ENCODE measurements around the gene KCNH6. TPM values are rescaled to one million over a fixed set of nuclear protein-coding genes. Genes with fewer than 3 reads are reported as not detected.
A peak's percentile ranks its signal among the peaks of the same experiment; 100 is the strongest.

KCNH6 gene
- polyA plus RNA-seq, 1 experiment: 0.10 TPM

DNA sequence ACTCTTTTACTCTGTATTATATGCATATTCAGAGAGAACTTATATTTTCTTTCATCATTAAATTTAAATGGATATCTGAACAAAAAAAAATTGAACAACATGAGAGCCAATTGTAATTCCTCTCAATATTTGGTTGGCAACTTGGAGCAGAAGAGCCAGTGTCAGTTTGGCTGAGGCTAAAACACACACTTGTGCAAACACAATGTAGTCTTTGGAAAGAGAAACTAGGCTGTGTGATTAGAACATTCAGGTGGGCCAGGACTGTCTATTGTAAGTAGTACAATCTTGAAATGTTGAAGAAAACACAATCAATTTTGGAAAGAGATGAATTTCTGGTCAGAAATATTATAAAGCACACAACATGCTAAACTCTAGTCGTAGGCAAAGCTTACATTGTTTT, 44.1 kb downstream of the KCNH6 start:
- Histone ChIP-seq H3K4me3 (ENCODE audit: low read depth, low read length) (no peak overlapping the region), H3K27me3 (ENCODE audit: control insufficient read depth, insufficient read depth, low read length) (no peaks in the 10 kb centered on the region), H3K36me3 (ENCODE audit: control insufficient read depth, insufficient read depth, low read length) (no peaks in the 10 kb centered on the region; the same call in 1 of the 2 replicates)
- CTCF ChIA-PET: no interaction called here
- POLR2A ChIA-PET: no interaction called here
- TF ChIP-seq, protein P1, sequence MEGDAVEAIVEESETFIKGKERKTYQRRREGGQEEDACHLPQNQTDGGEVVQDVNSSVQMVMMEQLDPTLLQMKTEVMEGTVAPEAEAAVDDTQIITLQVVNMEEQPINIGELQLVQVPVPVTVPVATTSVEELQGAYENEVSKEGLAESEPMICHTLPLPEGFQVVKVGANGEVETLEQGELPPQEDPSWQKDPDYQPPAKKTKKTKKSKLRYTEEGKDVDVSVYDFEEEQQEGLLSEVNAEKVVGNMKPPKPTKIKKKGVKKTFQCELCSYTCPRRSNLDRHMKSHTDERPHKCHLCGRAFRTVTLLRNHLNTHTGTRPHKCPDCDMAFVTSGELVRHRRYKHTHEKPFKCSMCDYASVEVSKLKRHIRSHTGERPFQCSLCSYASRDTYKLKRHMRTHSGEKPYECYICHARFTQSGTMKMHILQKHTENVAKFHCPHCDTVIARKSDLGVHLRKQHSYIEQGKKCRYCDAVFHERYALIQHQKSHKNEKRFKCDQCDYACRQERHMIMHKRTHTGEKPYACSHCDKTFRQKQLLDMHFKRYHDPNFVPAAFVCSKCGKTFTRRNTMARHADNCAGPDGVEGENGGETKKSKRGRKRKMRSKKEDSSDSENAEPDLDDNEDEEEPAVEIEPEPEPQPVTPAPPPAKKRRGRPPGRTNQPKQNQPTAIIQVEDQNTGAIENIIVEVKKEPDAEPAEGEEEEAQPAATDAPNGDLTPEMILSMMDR (IDR thresholded peaks at IDR 0.05; ENCODE audit: insufficient read depth, low read depth, low read length): no peak
- DNase-seq (ENCODE audit: low read depth): no peak

DNA sequence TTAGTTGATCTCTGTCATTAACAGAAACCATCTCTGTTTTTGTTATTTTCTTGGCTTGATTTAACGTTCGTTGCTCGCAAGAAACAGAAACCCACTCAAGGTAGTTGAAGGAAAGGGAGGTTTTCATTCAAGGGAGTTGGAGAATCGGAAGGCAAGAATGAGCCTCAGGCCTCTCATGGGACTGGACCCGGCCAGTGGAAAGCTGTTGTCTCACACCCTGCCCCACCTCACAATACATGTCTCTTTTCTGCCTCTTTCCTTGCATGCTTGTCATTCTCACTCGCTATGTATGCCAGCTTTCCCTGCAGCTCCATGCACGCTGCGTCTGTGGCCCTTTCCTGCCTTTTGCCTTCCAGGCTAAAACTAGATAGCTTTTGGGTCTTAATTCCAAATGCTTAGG, 45.4 kb downstream of the KCNH6 start:
- TF ChIP-seq, protein P1 (IDR thresholded peaks at IDR 0.05; ENCODE audit: insufficient read depth, low read depth, low read length): no peak
- ChIA-PET CTCF (interaction anchor here (1.0 to 1.4 kb wide), 2 partner anchors 16 to 90 kb away, joined by 3 to 5 read pairs; no protein-coding TSS in a partner anchor), POLR2A (no interaction called here)
- Histone ChIP-seq H3K4me3 (ENCODE audit: low read depth, low read length) (no peak overlapping the region), H3K27me3 (ENCODE audit: control insufficient read depth, insufficient read depth, low read length) (no peaks in the 10 kb centered on the region), H3K36me3 (ENCODE audit: control insufficient read depth, insufficient read depth, low read length) (no peaks in the 10 kb centered on the region; the same call in 1 of the 2 replicates)
- DNase-seq (ENCODE audit: low read depth): no peak

DNA sequence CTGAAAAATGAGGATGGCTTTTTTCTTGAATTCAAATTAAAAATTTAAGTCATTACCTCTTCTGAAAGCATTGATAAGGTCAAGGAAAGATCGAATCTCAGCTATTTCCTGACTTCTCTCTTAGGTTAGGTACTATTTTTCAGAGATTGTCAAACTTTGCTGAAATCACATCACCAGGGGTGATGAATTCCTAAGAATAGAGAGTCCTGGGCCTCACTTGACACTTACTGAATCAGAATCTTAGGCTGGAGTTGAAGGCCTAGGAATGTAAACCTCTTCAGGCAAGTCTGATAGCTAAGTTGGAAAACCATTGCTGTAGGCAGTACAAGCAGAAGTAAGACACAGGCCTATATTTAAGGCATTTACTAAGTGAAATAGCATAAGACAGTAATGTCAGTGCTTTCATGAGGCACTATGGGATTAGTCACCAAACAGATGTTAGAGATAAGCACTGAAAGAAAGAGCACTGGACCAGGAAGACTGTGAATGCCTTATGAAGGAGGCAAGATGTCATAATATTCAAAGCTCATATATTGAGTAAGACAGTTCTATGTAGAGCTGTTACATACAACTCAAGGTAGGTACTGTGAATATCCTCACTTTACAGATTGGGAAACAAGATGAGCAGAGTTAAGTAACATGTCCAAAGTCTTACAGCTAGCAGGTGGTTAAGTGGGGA, 48.6 kb downstream of the KCNH6 start:
- Histone ChIP-seq H3K27me3 (ENCODE audit: control insufficient read depth, insufficient read depth, low read length) (no peaks in the 10 kb centered on the region), H3K4me3 (ENCODE audit: low read depth, low read length) (no peak overlapping the region), H3K36me3 (ENCODE audit: control insufficient read depth, insufficient read depth, low read length) (no peaks in the 10 kb centered on the region; the same call in 1 of the 2 replicates)
- ChIA-PET CTCF (interaction anchor here (1.0 to 1.7 kb wide), 4 partner anchors 11 to 146 kb away, joined by 3 to 5 read pairs (median 4); no protein-coding TSS in a partner anchor), POLR2A (interaction anchor here (0.5 kb wide), 1 partner anchor 12 kb away, joined by 3 read pairs; no protein-coding TSS in a partner anchor)
- peak; percentile 56 for DNase-seq (ENCODE audit: low read depth)
- TF ChIP-seq, protein P1 (IDR thresholded peaks at IDR 0.05; ENCODE audit: insufficient read depth, low read depth, low read length): no peak

DNA sequence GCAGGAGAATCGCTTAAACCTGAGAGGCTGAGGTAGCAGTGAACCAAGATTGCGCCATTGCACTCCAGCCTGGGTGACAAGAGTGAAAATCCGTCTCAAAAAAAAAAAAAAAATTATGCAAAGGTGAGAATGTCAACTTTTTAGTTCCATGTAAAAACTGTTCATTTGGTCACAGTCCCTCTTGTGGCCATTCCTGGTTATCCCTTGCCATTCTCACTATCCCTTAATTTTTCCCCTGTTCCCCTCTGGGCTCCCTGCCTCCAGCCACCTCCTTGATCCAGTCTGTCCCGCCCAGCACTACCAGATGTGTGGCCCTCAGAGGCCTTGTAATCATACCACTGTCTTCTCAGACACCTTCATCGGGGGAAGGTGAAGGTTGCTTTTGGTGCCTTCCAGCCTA, 50.5 kb downstream of the KCNH6 start:
- no peaks in the 10 kb centered on the region for H3K27me3 ChIP-seq (ENCODE audit: control insufficient read depth, insufficient read depth, low read length)
- POLR2A ChIA-PET: no interaction called here
- peaks cover 1% of the 10 kb centered on the region; the same call in 1 of the 2 replicates for H3K36me3 ChIP-seq (ENCODE audit: control insufficient read depth, insufficient read depth, low read length)
- no peak for DNase-seq (ENCODE audit: low read depth)
- CTCF ChIA-PET: interaction anchor here (0.6 to 1.7 kb wide), 4 partner anchors 13 to 38 kb away, joined by 3 to 5 read pairs (median 4); no protein-coding TSS in a partner anchor
- no peak overlapping the region for H3K4me3 ChIP-seq (ENCODE audit: low read depth, low read length)
- TF ChIP-seq, protein P1 (IDR thresholded peaks at IDR 0.05; ENCODE audit: insufficient read depth, low read depth, low read length): peak; percentile 28

DNA sequence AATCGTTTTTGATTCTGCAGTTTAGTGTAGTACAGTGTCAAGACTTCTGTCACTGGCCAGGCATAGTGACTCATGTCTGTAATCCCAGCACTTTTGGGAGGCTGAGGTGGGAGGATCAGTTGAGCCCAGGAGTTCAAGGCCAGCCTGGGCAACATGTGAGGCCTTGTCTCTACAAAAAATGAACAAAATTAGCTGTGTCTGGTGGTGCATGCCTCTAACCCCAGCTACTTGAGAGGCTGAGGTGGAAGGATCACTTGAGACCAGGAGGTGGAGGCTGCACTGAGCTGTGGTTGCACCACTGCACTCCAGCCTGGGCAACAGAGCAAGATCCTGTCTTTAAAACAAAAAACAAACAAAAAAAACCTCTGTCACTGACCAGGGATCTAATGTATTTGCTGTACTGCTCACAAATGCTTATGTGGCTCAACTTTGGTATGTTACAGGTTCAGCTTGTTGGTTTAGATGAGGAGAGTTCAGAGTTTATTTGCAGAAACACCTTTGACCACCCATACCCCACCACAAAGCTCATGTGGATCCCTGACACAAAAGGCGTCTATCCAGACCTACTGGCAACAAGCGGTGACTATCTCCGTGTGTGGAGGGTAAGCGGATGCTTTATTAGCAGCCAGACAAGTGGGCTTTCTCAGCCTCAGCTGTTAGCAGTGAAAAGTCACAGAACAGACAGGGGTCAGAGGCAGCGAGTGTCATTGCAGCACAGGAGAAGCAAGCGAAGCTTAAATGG, 55.0 kb downstream of the KCNH6 start:
- TF ChIP-seq, protein P1 (IDR thresholded peaks at IDR 0.05; ENCODE audit: insufficient read depth, low read depth, low read length): no peak
- Histone ChIP-seq H3K36me3 (ENCODE audit: control insufficient read depth, insufficient read depth, low read length) (peaks cover 19% of the 10 kb centered on the region), H3K27me3 (ENCODE audit: control insufficient read depth, insufficient read depth, low read length) (no peaks in the 10 kb centered on the region), H3K4me3 (ENCODE audit: low read depth, low read length) (no peak overlapping the region)
- no peak for DNase-seq (ENCODE audit: low read depth)
- CTCF ChIA-PET: interaction anchor here (2.7 kb wide), 1 partner anchor 152 kb away, joined by 9 read pairs; no protein-coding TSS in a partner anchor
- POLR2A ChIA-PET: no interaction called here
